ENCODE measurements around the gene SCUBE1. TPM values are rescaled to one million over a fixed set of nuclear protein-coding genes. Genes with fewer than 3 reads are reported as not detected.

The SCUBE1 gene
- total and polyA plus RNA-seq, 10 of the 15 experiments (the other 5 are each of a cell fraction or from before 2014, with no cell fraction given): not detected

DNA sequence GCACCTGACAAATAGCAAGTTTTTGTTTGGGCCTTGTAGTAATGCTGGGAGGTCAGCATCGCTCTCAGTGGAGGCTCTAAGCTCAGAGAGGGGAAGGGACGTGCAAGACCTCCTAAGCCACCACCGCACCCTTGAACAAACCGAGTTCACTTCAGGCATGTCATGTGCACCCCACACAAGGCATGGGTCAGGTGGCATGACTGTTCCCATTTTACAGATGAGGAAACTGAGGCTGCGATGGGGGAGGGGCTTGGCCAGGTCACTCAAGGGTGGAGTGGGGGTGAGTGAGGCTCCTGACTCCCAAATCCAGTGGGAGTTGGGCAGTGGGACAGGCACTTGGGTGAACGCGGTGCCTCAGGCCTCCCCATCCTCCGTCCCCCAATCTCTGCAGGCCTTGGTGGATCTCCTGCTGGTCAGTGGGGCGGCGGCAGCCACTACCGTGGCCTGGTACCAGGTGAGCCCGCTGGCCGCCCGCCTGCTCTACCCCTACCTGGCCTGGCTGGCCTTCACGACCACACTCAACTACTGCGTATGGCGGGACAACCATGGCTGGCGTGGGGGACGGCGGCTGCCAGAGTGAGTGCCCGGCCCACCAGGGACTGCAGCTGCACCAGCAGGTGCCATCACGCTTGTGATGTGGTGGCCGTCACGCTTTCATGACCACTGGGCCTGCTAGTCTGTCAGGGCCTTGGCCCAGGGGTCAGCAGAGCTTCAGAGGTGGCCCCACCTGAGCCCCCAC, 180.6 kb downstream of the SCUBE1 start:
- H3K27ac ChIP-seq (ENCODE audit: control insufficient read depth, insufficient read depth): no peak overlapping the region
- intact Hi-C loops (cut with micrococcal nuclease; ENCODE audit: unreplicated experiment): no loop called here
- H3K79me2 ChIP-seq (ENCODE audit: control insufficient read depth, insufficient read depth, low read length): no peaks in the 10 kb centered on the region
- H3K4me3 ChIP-seq: no peak overlapping the region
- H2AFZ ChIP-seq (ENCODE audit: control insufficient read depth, low read depth, low read length): no peak overlapping the region
- H3K4me2 ChIP-seq (ENCODE audit: control insufficient read depth, insufficient read depth): no peak overlapping the region
- ChIA-PET POLR2A (no interaction called here), CTCF (no interaction called here), SMC1A (ENCODE audit: uncharacterized antibody, unreplicated experiment) (no interaction called here), RAD21 (ENCODE audit: unreplicated experiment) (no interaction called here)
- DNase-seq (ENCODE audit: low read depth, low spot score) (no peak), FAIRE-seq (no peak), ATAC-seq (no peak)
- in situ Hi-C loops (cut with MboI): no loop called here
- H3K27me3 ChIP-seq (replicated peaks in 1 of 2; ENCODE audit: control insufficient read depth in 2 of 2, insufficient read depth in 2 of 2, low read length in 1 of 2): no peaks in the 10 kb centered on the region; a peak in 1 of 4 replicates
- TF ChIP-seq FOS (IDR thresholded peaks at IDR 0.05; ENCODE audit: borderline replicate concordance, extremely low read depth, insufficient read length) (no peak), ZNF384 (IDR thresholded peaks at IDR 0.05; ENCODE audit: borderline replicate concordance, low read depth, low read length) (no peak), SPI1 (IDR thresholded peaks at IDR 0.05; ENCODE audit: borderline replicate concordance, insufficient read depth, low read depth, low read length) (no peak), GABPA (IDR thresholded peaks at IDR 0.05; ENCODE audit: low read depth) (no peak), YBX1 (IDR thresholded peaks at IDR 0.05) (no peak), TCF7 (IDR thresholded peaks at IDR 0.05; ENCODE audit: borderline replicate concordance) (no peak)
- TF ChIP-seq, protein P1, sequence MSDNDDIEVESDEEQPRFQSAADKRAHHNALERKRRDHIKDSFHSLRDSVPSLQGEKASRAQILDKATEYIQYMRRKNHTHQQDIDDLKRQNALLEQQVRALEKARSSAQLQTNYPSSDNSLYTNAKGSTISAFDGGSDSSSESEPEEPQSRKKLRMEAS (IDR thresholded peaks at IDR 0.05; ENCODE audit: low read depth, low read length): no peak
- TF ChIP-seq, protein P2, sequence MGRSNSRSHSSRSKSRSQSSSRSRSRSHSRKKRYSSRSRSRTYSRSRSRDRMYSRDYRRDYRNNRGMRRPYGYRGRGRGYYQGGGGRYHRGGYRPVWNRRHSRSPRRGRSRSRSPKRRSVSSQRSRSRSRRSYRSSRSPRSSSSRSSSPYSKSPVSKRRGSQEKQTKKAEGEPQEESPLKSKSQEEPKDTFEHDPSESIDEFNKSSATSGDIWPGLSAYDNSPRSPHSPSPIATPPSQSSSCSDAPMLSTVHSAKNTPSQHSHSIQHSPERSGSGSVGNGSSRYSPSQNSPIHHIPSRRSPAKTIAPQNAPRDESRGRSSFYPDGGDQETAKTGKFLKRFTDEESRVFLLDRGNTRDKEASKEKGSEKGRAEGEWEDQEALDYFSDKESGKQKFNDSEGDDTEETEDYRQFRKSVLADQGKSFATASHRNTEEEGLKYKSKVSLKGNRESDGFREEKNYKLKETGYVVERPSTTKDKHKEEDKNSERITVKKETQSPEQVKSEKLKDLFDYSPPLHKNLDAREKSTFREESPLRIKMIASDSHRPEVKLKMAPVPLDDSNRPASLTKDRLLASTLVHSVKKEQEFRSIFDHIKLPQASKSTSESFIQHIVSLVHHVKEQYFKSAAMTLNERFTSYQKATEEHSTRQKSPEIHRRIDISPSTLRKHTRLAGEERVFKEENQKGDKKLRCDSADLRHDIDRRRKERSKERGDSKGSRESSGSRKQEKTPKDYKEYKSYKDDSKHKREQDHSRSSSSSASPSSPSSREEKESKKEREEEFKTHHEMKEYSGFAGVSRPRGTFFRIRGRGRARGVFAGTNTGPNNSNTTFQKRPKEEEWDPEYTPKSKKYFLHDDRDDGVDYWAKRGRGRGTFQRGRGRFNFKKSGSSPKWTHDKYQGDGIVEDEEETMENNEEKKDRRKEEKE (IDR thresholded peaks at IDR 0.05): no peak
- TF ChIP-seq, protein P3, sequence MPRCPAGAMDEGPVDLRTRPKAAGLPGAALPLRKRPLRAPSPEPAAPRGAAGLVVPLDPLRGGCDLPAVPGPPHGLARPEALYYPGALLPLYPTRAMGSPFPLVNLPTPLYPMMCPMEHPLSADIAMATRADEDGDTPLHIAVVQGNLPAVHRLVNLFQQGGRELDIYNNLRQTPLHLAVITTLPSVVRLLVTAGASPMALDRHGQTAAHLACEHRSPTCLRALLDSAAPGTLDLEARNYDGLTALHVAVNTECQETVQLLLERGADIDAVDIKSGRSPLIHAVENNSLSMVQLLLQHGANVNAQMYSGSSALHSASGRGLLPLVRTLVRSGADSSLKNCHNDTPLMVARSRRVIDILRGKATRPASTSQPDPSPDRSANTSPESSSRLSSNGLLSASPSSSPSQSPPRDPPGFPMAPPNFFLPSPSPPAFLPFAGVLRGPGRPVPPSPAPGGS (IDR thresholded peaks at IDR 0.05; ENCODE audit: borderline replicate concordance, insufficient read depth, low read depth, low read length, poor library complexity, severe bottlenecking): no peak
- TF ChIP-seq, protein P4, sequence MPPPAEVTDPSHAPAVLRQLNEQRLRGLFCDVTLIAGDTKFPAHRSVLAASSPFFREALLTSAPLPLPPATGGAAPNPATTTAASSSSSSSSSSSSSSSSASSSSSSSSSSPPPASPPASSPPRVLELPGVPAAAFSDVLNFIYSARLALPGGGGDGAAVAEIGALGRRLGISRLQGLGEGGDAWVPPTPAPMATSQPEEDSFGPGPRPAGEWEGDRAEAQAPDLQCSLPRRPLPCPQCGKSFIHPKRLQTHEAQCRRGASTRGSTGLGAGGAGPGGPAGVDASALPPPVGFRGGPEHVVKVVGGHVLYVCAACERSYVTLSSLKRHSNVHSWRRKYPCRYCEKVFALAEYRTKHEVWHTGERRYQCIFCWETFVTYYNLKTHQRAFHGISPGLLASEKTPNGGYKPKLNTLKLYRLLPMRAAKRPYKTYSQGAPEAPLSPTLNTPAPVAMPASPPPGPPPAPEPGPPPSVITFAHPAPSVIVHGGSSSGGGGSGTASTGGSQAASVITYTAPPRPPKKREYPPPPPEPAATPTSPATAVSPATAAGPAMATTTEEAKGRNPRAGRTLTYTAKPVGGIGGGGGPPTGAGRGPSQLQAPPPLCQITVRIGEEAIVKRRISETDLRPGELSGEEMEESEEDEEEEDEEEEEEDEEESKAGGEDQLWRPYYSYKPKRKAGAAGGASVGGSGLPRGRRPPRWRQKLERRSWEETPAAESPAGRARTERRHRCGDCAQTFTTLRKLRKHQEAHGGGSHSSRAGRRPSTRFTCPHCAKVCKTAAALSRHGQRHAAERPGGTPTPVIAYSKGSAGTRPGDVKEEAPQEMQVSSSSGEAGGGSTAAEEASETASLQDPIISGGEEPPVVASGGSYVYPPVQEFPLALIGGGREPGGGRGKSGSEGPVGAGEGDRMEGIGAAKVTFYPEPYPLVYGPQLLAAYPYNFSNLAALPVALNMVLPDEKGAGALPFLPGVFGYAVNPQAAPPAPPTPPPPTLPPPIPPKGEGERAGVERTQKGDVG (CRISPR knock-in tag; IDR thresholded peaks at IDR 0.05): no peak
- no peak overlapping the region for H3K9ac ChIP-seq (ENCODE audit: control insufficient read depth, insufficient read depth, low read length)
- no peaks in the 10 kb centered on the region for H3K9me3 ChIP-seq (replicated peaks; ENCODE audit: control insufficient read depth, insufficient read depth, low read length)
- H3K36me3 ChIP-seq (ENCODE audit: control insufficient read depth in 2 of 2, insufficient read depth in 2 of 2, low read length in 1 of 2): no peaks in the 10 kb centered on the region; a peak in 1 of 4 replicates
- H3K4me1 ChIP-seq (ENCODE audit: control insufficient read depth, insufficient read depth, low read length): no peaks in the 10 kb centered on the region; the same call in 1 of the 2 replicates
- no TSS peak for BruUV-seq (replicated peaks)
- WGBS (ENCODE audit: insufficient coverage, insufficient replicate concordance, low lambda C conversion rate, missing lambda C conversion rate): 91% methylated on average over 23 of the region's 24 CpGs
- H4K20me1 ChIP-seq (ENCODE audit: control insufficient read depth, insufficient read depth): no peaks in the 10 kb centered on the region

All from GM12878 (cell line).